A673 (cell line): ENCODE results near the gene SCO2. TPM values are rescaled to one million over a fixed set of nuclear protein-coding genes. Genes with fewer than 3 reads are reported as not detected.

ENCODE experiments used
- BruUV-seq: library from RNA; stranded (reverse); fragments of 400-500 nt; replicated peaks from 2 replicates; lab custom pipeline; 2021; lab: Mats Ljungman, UMichigan
- CTCF ChIA-PET: fragments of 300-600 bp; sonication (Branson Sonifier 250); formaldehyde crosslinking; loops from one replicate; lab custom pipeline; 2022; ENCODE audit warnings: antibody characterized with exemption; lab: Charles Lee
- POLR2A ChIA-PET: fragments of 300-600 bp; sonication (Branson Sonifier 250); formaldehyde crosslinking; loops from one replicate; lab custom pipeline; 2022; ENCODE audit warnings: antibody characterized with exemption; ENCODE audit not compliant: low non-redundant PET; lab: Charles Lee
- DNase-seq: peaks from one replicate; pipeline ENCODE4 v3.0.0-alpha.2; 2015; ENCODE audit warnings: low spot score
- H3K27ac ChIP-seq: fragments of 200-600 bp; sonication (generic); 2 replicates; pipeline ENCODE4 v1.5.1; 2016; ENCODE audit warnings: mixed run types, low read depth, mild to moderate bottlenecking, mixed read lengths, antibody characterized with exemption, low read length; ENCODE audit not compliant: poor library complexity, severe bottlenecking
- H3K27me3 ChIP-seq: fragments of 200-600 bp; sonication (generic); replicated peaks from 2 replicates; pipeline ENCODE4 v1.6.1; 2017; ENCODE audit warnings: mixed run types, low read depth, mild to moderate bottlenecking, mixed read lengths, antibody characterized with exemption, low read length; ENCODE audit not compliant: insufficient read depth, poor library complexity
- H3K36me3 ChIP-seq: fragments of 200-600 bp; sonication (generic); 2 replicates; pipeline ENCODE4 v1.6.1; 2016; ENCODE audit warnings: mixed run types, mild to moderate bottlenecking, mixed read lengths, antibody characterized with exemption, low read length; ENCODE audit not compliant: insufficient read depth, poor library complexity, severe bottlenecking
- H3K4me1 ChIP-seq: fragments of 200-600 bp; sonication (generic); 2 replicates; pipeline ENCODE4 v1.6.1; 2017; ENCODE audit warnings: mixed run types, mild to moderate bottlenecking, mixed read lengths, antibody characterized with exemption, low read length; ENCODE audit not compliant: insufficient read depth, poor library complexity, severe bottlenecking
- H3K4me3 ChIP-seq: fragments of 200-600 bp; sonication (generic); 2 replicates; pipeline ENCODE4 v1.5.1; 2016; ENCODE audit warnings: low read depth, mixed run types, mild to moderate bottlenecking, mixed read lengths, low read length; ENCODE audit not compliant: poor library complexity, severe bottlenecking
- H3K9me3 ChIP-seq: fragments of 200-600 bp; sonication (generic); 2 replicates; pipeline ENCODE4 v1.6.1; 2016; ENCODE audit warnings: mixed run types, low read depth, mild to moderate bottlenecking, mixed read lengths, antibody characterized with exemption, low read length; ENCODE audit not compliant: poor library complexity, severe bottlenecking
- EZH2 ChIP-seq: fragments of 200-600 bp; sonication (generic); IDR thresholded peaks from 2 replicates; pipeline ENCODE4 v1.6.1; 2017; ENCODE audit warnings: borderline replicate concordance, low read depth, mild to moderate bottlenecking, mixed read lengths, antibody characterized with exemption, low read length; ENCODE audit not compliant: poor library complexity, severe bottlenecking
- intact Hi-C: fragments of 100-400 bp; cut with micrococcal nuclease; formaldehyde crosslinking; loops from one replicate; pipeline ENCODE4 v1.10.0; 2022; ENCODE audit not compliant: unreplicated experiment
- total RNA-seq: library from RNA; stranded (reverse); gene quantifications from 2 replicates; pipeline ENCODE4 v1.2.3, GENCODE V29; 2021
- TF ChIP-seq, protein P1 (sequence below): fragments of 300-800, 200-600 bp; sonication (generic); conservative IDR thresholded peaks from 2 replicates; pipeline ENCODE4 v1.5.1; 2017; ENCODE audit warnings: low read depth, mild to moderate bottlenecking, antibody characterized with exemption, low read length, moderate library complexity, mixed read lengths

SCO2 gene
- total RNA-seq, 1 experiment from 2014 or later, result 5.4 TPM

DNA sequence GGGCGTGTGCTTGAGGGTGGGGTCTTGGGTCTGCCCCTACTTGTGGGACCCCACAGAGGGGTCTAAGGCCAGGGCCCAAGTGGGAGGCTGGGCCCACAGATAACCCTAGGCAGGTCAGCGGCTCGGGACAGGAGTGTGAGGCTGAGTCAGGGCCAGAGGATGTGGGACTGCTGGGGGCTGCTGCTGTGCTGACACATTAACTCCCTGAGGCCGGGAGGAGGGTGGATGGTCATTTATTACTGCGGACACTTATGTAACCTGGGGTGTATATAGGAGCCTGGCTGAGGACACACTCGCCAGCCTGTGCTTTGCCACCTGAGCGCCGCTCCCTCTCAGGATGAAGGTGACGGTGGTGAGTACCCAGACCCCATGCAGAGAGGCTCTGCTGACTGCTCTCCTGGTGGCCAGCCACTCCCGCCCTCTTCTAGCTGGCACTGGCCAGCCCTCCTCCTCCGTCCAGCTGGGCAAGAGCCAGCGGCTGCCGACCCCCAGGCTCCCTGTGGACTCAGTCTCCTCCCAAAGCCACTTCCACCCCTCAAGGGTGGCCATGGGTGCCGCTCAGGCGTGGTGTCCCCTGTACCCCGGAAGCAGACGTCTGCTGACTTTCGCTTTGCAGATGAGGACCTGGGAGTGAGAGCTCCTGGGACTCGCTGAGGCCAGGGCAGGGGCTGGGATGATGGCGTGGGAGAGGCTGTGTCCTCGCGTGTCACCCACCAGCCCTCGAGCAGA is 38.7 kb downstream of the SCO2 start, which contains the start of gene MIOX:
TSS of gene MIOX (plus strand) at position 299 of the 729 bp plus-strand sequence. CDS start at position 338, 39 bp downstream.
- TF ChIP-seq, protein P1, sequence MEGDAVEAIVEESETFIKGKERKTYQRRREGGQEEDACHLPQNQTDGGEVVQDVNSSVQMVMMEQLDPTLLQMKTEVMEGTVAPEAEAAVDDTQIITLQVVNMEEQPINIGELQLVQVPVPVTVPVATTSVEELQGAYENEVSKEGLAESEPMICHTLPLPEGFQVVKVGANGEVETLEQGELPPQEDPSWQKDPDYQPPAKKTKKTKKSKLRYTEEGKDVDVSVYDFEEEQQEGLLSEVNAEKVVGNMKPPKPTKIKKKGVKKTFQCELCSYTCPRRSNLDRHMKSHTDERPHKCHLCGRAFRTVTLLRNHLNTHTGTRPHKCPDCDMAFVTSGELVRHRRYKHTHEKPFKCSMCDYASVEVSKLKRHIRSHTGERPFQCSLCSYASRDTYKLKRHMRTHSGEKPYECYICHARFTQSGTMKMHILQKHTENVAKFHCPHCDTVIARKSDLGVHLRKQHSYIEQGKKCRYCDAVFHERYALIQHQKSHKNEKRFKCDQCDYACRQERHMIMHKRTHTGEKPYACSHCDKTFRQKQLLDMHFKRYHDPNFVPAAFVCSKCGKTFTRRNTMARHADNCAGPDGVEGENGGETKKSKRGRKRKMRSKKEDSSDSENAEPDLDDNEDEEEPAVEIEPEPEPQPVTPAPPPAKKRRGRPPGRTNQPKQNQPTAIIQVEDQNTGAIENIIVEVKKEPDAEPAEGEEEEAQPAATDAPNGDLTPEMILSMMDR, result no peak
- no peak for TF ChIP-seq EZH2
- no peaks in the 10 kb centered on the region for H3K9me3 ChIP-seq
- ChIA-PET POLR2A (no interaction called here), CTCF (no interaction called here)
- H3K4me1 ChIP-seq, result peaks cover 7% of the 10 kb centered on the region
- DNase-seq, result no peak
- no peak within 1 kb of the TSS for H3K27ac ChIP-seq
- H3K4me3 ChIP-seq, result no peak within 1 kb of the TSS
- no peaks in the 10 kb centered on the region for H3K36me3 ChIP-seq
- BruUV-seq, result no TSS peak
- intact Hi-C loops, result no loop called here
- no peaks in the 10 kb centered on the region for H3K27me3 ChIP-seq

DNA sequence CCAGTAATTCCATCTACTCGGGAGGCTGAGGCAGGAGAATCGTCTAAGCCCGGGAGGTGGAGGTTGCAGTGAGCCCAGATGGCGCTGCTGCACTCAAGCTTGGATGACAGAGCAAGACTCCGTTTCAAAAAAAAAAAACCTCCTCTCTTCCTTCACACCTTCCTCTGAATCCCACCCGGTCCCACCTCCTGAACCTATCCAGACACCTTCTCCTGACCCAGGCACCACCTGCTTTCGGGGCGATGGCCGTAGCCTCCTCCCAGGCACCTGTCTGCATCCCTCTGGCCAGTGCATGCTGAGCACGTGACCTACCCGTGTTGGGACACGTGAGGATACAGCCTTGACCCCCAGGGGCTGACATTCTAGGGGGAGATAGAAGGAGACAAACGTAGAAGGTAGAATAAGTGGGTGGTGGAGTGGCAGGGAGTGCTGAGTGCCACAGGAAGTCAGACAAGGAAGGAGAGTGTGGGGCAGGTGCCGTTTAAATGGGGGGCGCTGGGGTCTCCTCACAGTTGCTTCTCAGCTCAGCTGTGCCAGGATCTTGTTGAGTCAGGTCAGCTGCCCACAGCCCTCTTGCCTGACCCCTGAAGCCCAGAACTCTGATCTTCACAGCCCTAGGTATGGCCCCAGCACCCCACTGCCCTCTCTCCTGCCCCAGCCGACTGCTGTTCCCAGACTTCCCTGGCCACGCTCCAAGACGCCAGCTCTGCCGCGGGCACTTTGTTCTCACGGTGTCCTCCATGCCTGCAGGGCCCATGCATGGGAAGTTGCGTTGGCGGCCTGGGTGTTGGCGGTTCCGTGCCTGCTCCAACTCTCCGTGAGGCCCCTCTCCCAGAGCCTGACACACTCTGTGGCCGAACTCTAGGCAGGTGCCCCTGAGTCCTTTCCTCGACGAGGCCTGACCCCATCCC is 39.9 kb downstream of the SCO2 start:
- no peak overlapping the region for H3K4me3 ChIP-seq
- peaks cover 7% of the 10 kb centered on the region for H3K27me3 ChIP-seq
- CTCF ChIA-PET, result no interaction called here
- peak; percentile 48 for DNase-seq
- POLR2A ChIA-PET, result no interaction called here
- H3K27ac ChIP-seq, result no peak overlapping the region
- no TSS peak for BruUV-seq
- TF ChIP-seq EZH2, result no peak
- TF ChIP-seq, protein P1, result 0 out of 2 replicates have a peak, but pooled peaks have one; percentile 29
- peaks cover 7% of the 10 kb centered on the region for H3K4me1 ChIP-seq
- intact Hi-C loops, result no loop called here
- H3K36me3 ChIP-seq, result no peaks in the 10 kb centered on the region
- no peaks in the 10 kb centered on the region for H3K9me3 ChIP-seq

DNA sequence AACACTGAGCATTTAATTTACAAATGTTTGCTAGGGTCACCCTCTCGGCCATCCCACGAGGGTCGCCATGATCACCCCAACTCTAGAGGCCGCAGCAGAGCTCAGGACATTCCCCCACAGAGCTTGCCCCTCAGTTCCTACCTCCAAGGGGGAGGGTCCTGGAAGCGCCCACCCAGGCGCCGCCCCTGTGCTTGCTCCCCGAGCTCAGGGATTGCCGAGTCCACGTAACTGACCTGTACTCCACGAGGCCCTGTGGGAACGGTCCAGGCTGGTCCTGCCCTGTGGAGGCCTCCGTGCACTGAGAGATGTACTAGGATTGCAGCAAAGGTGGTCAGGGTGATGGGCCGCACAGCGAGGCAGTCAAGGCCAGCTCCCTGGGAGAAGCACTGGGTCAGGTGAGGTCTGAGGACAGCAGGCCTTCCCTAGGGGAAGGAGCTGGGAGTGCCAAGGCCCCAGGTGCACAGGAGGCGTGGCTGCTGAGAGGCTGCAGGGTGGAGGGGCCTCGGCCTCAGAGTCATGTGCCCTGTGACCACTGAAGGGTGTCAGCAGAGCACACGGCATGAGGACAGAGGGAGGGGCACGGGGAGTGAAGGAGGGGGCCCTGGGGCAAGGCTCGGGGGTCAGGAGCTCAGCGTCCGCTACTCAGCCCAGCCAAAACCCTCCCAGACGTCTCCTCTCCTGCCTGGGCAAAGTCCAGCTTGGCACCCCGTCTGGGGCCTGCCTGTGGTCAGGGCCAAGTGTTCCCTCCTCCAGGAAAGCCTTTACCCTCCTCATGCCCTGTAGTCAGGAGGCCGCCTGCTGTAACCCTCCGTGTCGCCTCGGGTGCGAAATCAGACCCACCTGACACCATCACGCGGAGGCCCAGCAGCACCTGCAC is 41.2 kb downstream of the SCO2 start:
- CTCF ChIA-PET, result no interaction called here
- intact Hi-C loops, result no loop called here
- Histone ChIP-seq H3K9me3 (no peaks in the 10 kb centered on the region), H3K4me3 (no peak overlapping the region), H3K27me3 (peaks cover 10% of the 10 kb centered on the region), H3K27ac (no peak overlapping the region), H3K36me3 (no peaks in the 10 kb centered on the region), H3K4me1 (peaks cover 7% of the 10 kb centered on the region)
- POLR2A ChIA-PET, result no interaction called here
- TF ChIP-seq, protein P1, result no peak
- no peak for TF ChIP-seq EZH2
- DNase-seq, result no peak
- no TSS peak for BruUV-seq
